ENCODE data around the gene ZSWIM9.

GRCh38 chr19:48170817-48171347 is 402 bp downstream of the ZSWIM9 start:
- TF ChIP-seq REST (IDR thresholded peaks at IDR 0.05; ENCODE audit: insufficient read depth in 1 of 2, low read depth in 2 of 2, low read length in 2 of 2) (no peak), FOXP2 (optimal IDR thresholded peaks at IDR 0.05; ENCODE audit: borderline replicate concordance, extremely low read depth, extremely low read length, insufficient read depth) (no peak)

All from PFSK-1 (cell line).